Suprapubic skin (tissue), 3 donors: Measurements from ENCODE around the gene DEFB128.

Experiments
- POLR2A ChIP-seq, 2 donors: fragments of 450-650 bp; IDR thresholded peaks; one replicate each; pipeline ENCODE4 v1.6.1; 2017; ENCODE audit warnings: antibody characterized with exemption in 2 of 2, mild to moderate bottlenecking in 2 of 2, moderate library complexity in 2 of 2
- TF ChIP-seq, protein P1 (sequence below), 2 donors: fragments of 200-600 bp in 1 of 2; fragments of 450-650 bp in 1 of 2; sonication (generic) in 1 of 2; IDR thresholded peaks; one replicate each; pipeline ENCODE4 v1.5.1; 2016 to 2019; ENCODE audit warnings: antibody characterized with exemption in 2 of 2, mild to moderate bottlenecking in 1 of 2, moderate library complexity in 1 of 2

DNA sequence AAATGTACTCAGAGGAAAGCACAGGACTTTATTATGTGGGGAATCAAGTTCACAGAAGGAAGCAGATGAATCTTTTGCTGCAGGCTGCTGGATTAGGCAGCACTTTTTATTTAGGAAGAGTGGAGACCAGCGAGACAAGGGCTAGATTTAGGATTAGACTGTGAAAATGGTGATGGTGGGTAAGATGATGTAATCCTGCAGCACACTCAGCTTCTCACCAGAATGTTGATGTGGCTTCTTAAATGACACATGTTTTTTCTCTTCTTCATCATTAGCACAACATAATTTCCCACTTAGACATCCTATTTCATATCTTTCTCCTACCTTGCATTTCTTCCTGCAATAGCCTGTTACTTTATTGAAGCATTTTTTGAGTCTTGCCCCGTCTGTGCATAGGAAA, 1.8 kb downstream of the DEFB128 start:
- TF ChIP-seq POLR2A (IDR thresholded peaks at IDR 0.05), result no peak
- TF ChIP-seq, protein P1, sequence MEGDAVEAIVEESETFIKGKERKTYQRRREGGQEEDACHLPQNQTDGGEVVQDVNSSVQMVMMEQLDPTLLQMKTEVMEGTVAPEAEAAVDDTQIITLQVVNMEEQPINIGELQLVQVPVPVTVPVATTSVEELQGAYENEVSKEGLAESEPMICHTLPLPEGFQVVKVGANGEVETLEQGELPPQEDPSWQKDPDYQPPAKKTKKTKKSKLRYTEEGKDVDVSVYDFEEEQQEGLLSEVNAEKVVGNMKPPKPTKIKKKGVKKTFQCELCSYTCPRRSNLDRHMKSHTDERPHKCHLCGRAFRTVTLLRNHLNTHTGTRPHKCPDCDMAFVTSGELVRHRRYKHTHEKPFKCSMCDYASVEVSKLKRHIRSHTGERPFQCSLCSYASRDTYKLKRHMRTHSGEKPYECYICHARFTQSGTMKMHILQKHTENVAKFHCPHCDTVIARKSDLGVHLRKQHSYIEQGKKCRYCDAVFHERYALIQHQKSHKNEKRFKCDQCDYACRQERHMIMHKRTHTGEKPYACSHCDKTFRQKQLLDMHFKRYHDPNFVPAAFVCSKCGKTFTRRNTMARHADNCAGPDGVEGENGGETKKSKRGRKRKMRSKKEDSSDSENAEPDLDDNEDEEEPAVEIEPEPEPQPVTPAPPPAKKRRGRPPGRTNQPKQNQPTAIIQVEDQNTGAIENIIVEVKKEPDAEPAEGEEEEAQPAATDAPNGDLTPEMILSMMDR (IDR thresholded peaks at IDR 0.05), result no peak
